ENCODE results near the gene MEAK7. TPM values are rescaled to one million over a fixed set of nuclear protein-coding genes. Genes with fewer than 3 reads are reported as not detected.
A peak's percentile ranks its signal among the peaks of the same experiment; 100 is the strongest.

MEAK7 gene
- total and polyA plus RNA-seq, 12 donors, result 3.2 to 7.6 (median 5.5) TPM

- no peaks in the 10 kb centered on the region for H3K36me3 ChIP-seq
- 54 to 67% methylated on average over 11 of the region's 11 CpGs for WGBS, 2 donors
- intact Hi-C loops (cut with DNase I), result no loop called here
- TF ChIP-seq CTCF (IDR thresholded peaks at IDR 0.05), result no peak
- no peak for DNase-seq
- H3K27me3 ChIP-seq, result no peaks in the 10 kb centered on the region
- H3K4me3 ChIP-seq, result no peak overlapping the region
- peak overlapping the region; percentile 24 to 86 (median 68) for H3K27ac ChIP-seq
- H3K9me3 ChIP-seq, result peaks cover 0 to 10% (median 0%) of the 10 kb centered on the region in 11 donors
- peak in 3 of 8 donors; percentile 9 to 50 (median 13) for ATAC-seq
- H3K4me1 ChIP-seq, result peaks cover 7 to 46% (median 27%) of the 10 kb centered on the region in 9 donors
Measured at GRCh38 chr16:84532855-84533486, 28.5 kb upstream of the MEAK7 start.

GRCh38 chr16:84532291-84532724 lies 27.8 kb upstream of the MEAK7 start:
- intact Hi-C loops (cut with DNase I), result no loop called here
- Histone ChIP-seq H3K9me3 (peaks cover 0 to 10% (median 0%) of the 10 kb centered on the region in 11 donors), H3K4me3 (no peak overlapping the region), H3K4me1 (peaks cover 12 to 53% (median 34%) of the 10 kb centered on the region in 9 donors), H3K27ac (peak overlapping the region; percentile 24 to 86 (median 68)), H3K27me3 (no peaks in the 10 kb centered on the region), H3K36me3 (no peaks in the 10 kb centered on the region)
- 24 to 36% methylated on average over 10 of the region's 10 CpGs for WGBS, 2 donors
- peak; percentile 56 to 62 for DNase-seq
- peak; percentile 80 to 92 (median 90) for ATAC-seq
- no peak for TF ChIP-seq CTCF (IDR thresholded peaks at IDR 0.05)

- peaks cover 0 to 10% (median 0%) of the 10 kb centered on the region in 11 donors for H3K9me3 ChIP-seq
- ATAC-seq (no peak), DNase-seq (no peak)
- H3K4me3 ChIP-seq, result no peak overlapping the region
- no peaks in the 10 kb centered on the region for H3K36me3 ChIP-seq
- peaks cover 12 to 59% (median 38%) of the 10 kb centered on the region in 9 donors for H3K4me1 ChIP-seq
- TF ChIP-seq CTCF (IDR thresholded peaks at IDR 0.05), result no peak
- peak overlapping the region in 8 of 10 donors; percentile 27 to 86 (median 76) for H3K27ac ChIP-seq
- intact Hi-C loops (cut with DNase I), result no loop called here
- H3K27me3 ChIP-seq, result no peaks in the 10 kb centered on the region
- WGBS, 2 donors, result 73 to 80% methylated on average over 9 of the region's 9 CpGs
Measured at GRCh38 chr16:84531671-84532111, 27.2 kb upstream of the MEAK7 start.

GRCh38 chr16:84530590-84530989 lies 26.1 kb upstream of the MEAK7 start:
- intact Hi-C loops (cut with DNase I), result no loop called here
- Histone ChIP-seq H3K9me3 (peaks cover 0 to 10% (median 0%) of the 10 kb centered on the region in 11 donors), H3K27ac (no peak overlapping the region), H3K27me3 (no peaks in the 10 kb centered on the region), H3K4me3 (no peak overlapping the region), H3K4me1 (peaks cover 12 to 66% (median 44%) of the 10 kb centered on the region in 9 donors), H3K36me3 (no peaks in the 10 kb centered on the region)
- ATAC-seq (no peak), DNase-seq (no peak)
- no peak for TF ChIP-seq CTCF (IDR thresholded peaks at IDR 0.05)
- WGBS, 2 donors, result 93 to 97% methylated on average over 5 of the region's 5 CpGs

All from heart right ventricle (tissue), 16 donors.